Suprapubic skin (tissue), 4 donors: Measurements from ENCODE around the gene LAMA5.

Source experiments
- EP300 ChIP-seq: sonication (generic); formaldehyde crosslinking; IDR thresholded peaks from one replicate; pipeline ENCODE4 v1.6.1; 2017; ENCODE audit warnings: antibody characterized with exemption
- POLR2A ChIP-seq, 2 donors: fragments of 450-650 bp; IDR thresholded peaks; one replicate each; pipeline ENCODE4 v1.6.1; 2017; ENCODE audit warnings: antibody characterized with exemption in 2 of 2, mild to moderate bottlenecking in 2 of 2, moderate library complexity in 2 of 2
- POLR2AphosphoS5 ChIP-seq, 3 donors: sonication (generic); formaldehyde crosslinking; IDR thresholded peaks; one replicate each; pipeline ENCODE4 v1.6.1; 2017; ENCODE audit warnings: antibody characterized with exemption in 3 of 3
- TF ChIP-seq, protein P1 (sequence below), 2 donors: fragments of 200-600 bp in 1 of 2; fragments of 450-650 bp in 1 of 2; sonication (generic) in 1 of 2; IDR thresholded peaks; one replicate each; pipeline ENCODE4 v1.5.1; 2016 to 2019; ENCODE audit warnings: antibody characterized with exemption in 2 of 2, mild to moderate bottlenecking in 1 of 2, moderate library complexity in 1 of 2

DNA sequence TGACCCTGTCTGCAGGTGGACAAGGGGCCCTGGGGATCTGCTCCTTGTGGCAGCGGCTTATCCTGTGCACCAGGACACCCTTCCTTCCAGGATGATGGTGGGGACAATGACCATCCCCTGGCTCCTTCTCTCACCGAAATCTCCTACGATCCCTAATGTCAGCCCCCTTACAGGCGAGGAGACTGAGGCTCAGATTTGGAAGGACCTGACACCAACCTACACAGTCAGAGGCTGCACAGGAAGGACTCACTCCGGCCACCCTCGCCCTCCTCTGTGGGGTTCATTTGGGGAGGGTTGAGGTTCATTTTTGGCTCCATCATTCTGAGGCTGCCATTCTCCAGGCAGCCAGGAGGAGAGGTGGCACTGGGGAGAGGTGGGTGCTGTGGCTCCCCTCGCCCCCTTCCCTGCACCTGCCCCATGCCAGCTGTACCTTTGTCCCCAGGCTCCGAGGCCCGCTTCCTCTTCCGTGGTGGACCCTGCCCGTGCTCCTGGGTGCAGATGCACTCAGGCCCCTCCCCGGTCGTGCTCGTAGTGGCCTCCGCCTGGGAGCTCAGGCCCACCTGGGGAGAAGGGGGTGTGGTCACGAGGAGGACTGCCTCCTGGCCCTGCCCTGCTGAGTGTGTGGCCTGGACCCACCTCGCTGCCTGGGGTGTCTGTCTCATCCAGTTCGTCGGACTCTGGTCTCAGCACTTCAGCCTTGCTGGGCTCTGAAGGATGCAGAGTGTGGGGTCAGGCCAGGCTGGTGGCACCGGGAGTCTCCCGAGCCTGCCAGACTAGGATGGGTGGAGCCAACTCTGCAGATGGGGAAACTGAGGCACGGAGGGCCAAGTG is 45.3 kb upstream of the LAMA5 start:
- TF ChIP-seq, protein P1, sequence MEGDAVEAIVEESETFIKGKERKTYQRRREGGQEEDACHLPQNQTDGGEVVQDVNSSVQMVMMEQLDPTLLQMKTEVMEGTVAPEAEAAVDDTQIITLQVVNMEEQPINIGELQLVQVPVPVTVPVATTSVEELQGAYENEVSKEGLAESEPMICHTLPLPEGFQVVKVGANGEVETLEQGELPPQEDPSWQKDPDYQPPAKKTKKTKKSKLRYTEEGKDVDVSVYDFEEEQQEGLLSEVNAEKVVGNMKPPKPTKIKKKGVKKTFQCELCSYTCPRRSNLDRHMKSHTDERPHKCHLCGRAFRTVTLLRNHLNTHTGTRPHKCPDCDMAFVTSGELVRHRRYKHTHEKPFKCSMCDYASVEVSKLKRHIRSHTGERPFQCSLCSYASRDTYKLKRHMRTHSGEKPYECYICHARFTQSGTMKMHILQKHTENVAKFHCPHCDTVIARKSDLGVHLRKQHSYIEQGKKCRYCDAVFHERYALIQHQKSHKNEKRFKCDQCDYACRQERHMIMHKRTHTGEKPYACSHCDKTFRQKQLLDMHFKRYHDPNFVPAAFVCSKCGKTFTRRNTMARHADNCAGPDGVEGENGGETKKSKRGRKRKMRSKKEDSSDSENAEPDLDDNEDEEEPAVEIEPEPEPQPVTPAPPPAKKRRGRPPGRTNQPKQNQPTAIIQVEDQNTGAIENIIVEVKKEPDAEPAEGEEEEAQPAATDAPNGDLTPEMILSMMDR (IDR thresholded peaks at IDR 0.05): no peak
- TF ChIP-seq POLR2AphosphoS5 (IDR thresholded peaks at IDR 0.05): no peak
- TF ChIP-seq POLR2A (IDR thresholded peaks at IDR 0.05): no peak
- no peak for TF ChIP-seq EP300
